A673 (cell line): ENCODE data around the gene GIMAP1. TPM values are rescaled to one million over a fixed set of nuclear protein-coding genes. Genes with fewer than 3 reads are reported as not detected.
"Not testable (repeated sequence)": the region's sequence is repeated elsewhere in the genome, so short reads cannot be mapped to it uniquely, and the experiment has no call there.

ENCODE experiments used
- BruUV-seq: library from RNA; stranded (reverse); fragments of 400-500 nt; replicated peaks from 2 replicates; lab custom pipeline; 2021; lab: Mats Ljungman, UMichigan
- CTCF ChIA-PET: fragments of 300-600 bp; sonication (Branson Sonifier 250); formaldehyde crosslinking; loops from one replicate; lab custom pipeline; 2022; ENCODE audit warnings: antibody characterized with exemption; lab: Charles Lee
- POLR2A ChIA-PET: fragments of 300-600 bp; sonication (Branson Sonifier 250); formaldehyde crosslinking; loops from one replicate; lab custom pipeline; 2022; ENCODE audit warnings: antibody characterized with exemption; ENCODE audit not compliant: low non-redundant PET; lab: Charles Lee
- DNase-seq: peaks from one replicate; pipeline ENCODE4 v3.0.0-alpha.2; 2015; ENCODE audit warnings: low spot score
- H3K27ac ChIP-seq: fragments of 200-600 bp; sonication (generic); 2 replicates; pipeline ENCODE4 v1.5.1; 2016; ENCODE audit warnings: mixed run types, low read depth, mild to moderate bottlenecking, mixed read lengths, antibody characterized with exemption, low read length; ENCODE audit not compliant: poor library complexity, severe bottlenecking
- H3K27me3 ChIP-seq: fragments of 200-600 bp; sonication (generic); replicated peaks from 2 replicates; pipeline ENCODE4 v1.6.1; 2017; ENCODE audit warnings: mixed run types, low read depth, mild to moderate bottlenecking, mixed read lengths, antibody characterized with exemption, low read length; ENCODE audit not compliant: insufficient read depth, poor library complexity
- H3K36me3 ChIP-seq: fragments of 200-600 bp; sonication (generic); 2 replicates; pipeline ENCODE4 v1.6.1; 2016; ENCODE audit warnings: mixed run types, mild to moderate bottlenecking, mixed read lengths, antibody characterized with exemption, low read length; ENCODE audit not compliant: insufficient read depth, poor library complexity, severe bottlenecking
- H3K4me1 ChIP-seq: fragments of 200-600 bp; sonication (generic); 2 replicates; pipeline ENCODE4 v1.6.1; 2017; ENCODE audit warnings: mixed run types, mild to moderate bottlenecking, mixed read lengths, antibody characterized with exemption, low read length; ENCODE audit not compliant: insufficient read depth, poor library complexity, severe bottlenecking
- H3K4me3 ChIP-seq: fragments of 200-600 bp; sonication (generic); 2 replicates; pipeline ENCODE4 v1.5.1; 2016; ENCODE audit warnings: low read depth, mixed run types, mild to moderate bottlenecking, mixed read lengths, low read length; ENCODE audit not compliant: poor library complexity, severe bottlenecking
- H3K9me3 ChIP-seq: fragments of 200-600 bp; sonication (generic); 2 replicates; pipeline ENCODE4 v1.6.1; 2016; ENCODE audit warnings: mixed run types, low read depth, mild to moderate bottlenecking, mixed read lengths, antibody characterized with exemption, low read length; ENCODE audit not compliant: poor library complexity, severe bottlenecking
- CTCF ChIP-seq: fragments of 300-800, 200-600 bp; sonication (generic); conservative IDR thresholded peaks from 2 replicates; pipeline ENCODE4 v1.5.1; 2017; ENCODE audit warnings: low read depth, mild to moderate bottlenecking, antibody characterized with exemption, low read length, moderate library complexity, mixed read lengths
- EZH2 ChIP-seq: fragments of 200-600 bp; sonication (generic); IDR thresholded peaks from 2 replicates; pipeline ENCODE4 v1.6.1; 2017; ENCODE audit warnings: borderline replicate concordance, low read depth, mild to moderate bottlenecking, mixed read lengths, antibody characterized with exemption, low read length; ENCODE audit not compliant: poor library complexity, severe bottlenecking
- intact Hi-C: fragments of 100-400 bp; cut with micrococcal nuclease; formaldehyde crosslinking; loops from one replicate; pipeline ENCODE4 v1.10.0; 2022; ENCODE audit not compliant: unreplicated experiment
- total RNA-seq: library from RNA; stranded (reverse); gene quantifications from 2 replicates; pipeline ENCODE4 v1.2.3, GENCODE V29; 2021

The GIMAP1 gene
- total RNA-seq, 1 experiment from 2014 or later, result not detected

- BruUV-seq, result no TSS peak
- no peak for DNase-seq
- TF ChIP-seq CTCF, result no peak
- TF ChIP-seq EZH2, result no peak
- Histone ChIP-seq H3K27ac (no peak overlapping the region), H3K9me3 (no peaks in the 10 kb centered on the region), H3K36me3 (no peaks in the 10 kb centered on the region), H3K27me3 (no peaks in the 10 kb centered on the region), H3K4me3 (no peak overlapping the region), H3K4me1 (no peaks in the 10 kb centered on the region)
- CTCF ChIA-PET, result no interaction called here
- intact Hi-C loops, result no loop called here
- POLR2A ChIA-PET, result no interaction called here
Measured at GRCh38 chr7:150675714-150676113, 40.7 kb upstream of the GIMAP1 start.

- CTCF ChIA-PET, DNase-seq, intact Hi-C loops, BruUV-seq, H3K4me1 ChIP-seq, H3K4me3 ChIP-seq, H3K36me3 ChIP-seq, POLR2A ChIA-PET, H3K27ac ChIP-seq, H3K9me3 ChIP-seq, H3K27me3 ChIP-seq: not testable (repeated sequence)
Measured at GRCh38 chr7:150676276-150676675, 40.1 kb upstream of the GIMAP1 start.

GRCh38 chr7:150676854-150677253, 39.6 kb upstream of the GIMAP1 start:
- H3K9me3 ChIP-seq, BruUV-seq, H3K36me3 ChIP-seq, H3K27ac ChIP-seq, H3K4me3 ChIP-seq, DNase-seq, POLR2A ChIA-PET, CTCF ChIA-PET, H3K27me3 ChIP-seq, H3K4me1 ChIP-seq, intact Hi-C loops: not testable (repeated sequence)

DNA sequence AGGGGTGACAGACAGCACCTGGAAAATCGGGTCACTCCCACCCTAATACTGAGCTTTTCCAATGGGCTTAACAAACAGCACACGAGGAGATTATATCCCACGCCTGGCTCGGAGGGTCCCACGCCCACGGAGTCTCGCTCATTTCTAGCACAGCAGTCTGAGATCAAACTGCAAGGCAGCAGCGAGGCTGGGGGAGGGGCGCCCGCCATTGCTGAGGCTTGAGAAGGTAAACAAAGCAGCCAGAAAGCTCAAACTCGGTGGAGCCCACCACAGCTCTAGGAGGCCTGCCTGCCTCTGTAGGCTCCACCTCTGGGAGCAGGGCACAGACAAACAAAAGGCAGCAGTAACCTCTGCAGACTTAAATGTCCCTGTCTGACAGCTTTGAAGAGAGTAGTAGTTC, 37.8 kb upstream of the GIMAP1 start:
- intact Hi-C loops, H3K4me3 ChIP-seq, H3K27me3 ChIP-seq, CTCF ChIA-PET, H3K36me3 ChIP-seq, H3K27ac ChIP-seq, H3K4me1 ChIP-seq, BruUV-seq, POLR2A ChIA-PET, DNase-seq, H3K9me3 ChIP-seq: not testable (repeated sequence)

GRCh38 chr7:150680364-150680763, 36.0 kb upstream of the GIMAP1 start:
- H3K4me1 ChIP-seq, CTCF ChIA-PET, H3K4me3 ChIP-seq, H3K9me3 ChIP-seq, H3K27ac ChIP-seq, DNase-seq, H3K36me3 ChIP-seq, BruUV-seq, H3K27me3 ChIP-seq, intact Hi-C loops: not testable (repeated sequence)
- POLR2A ChIA-PET, result interaction anchor here (0.6 kb wide), 1 partner anchor 475 kb away, joined by 3 read pairs; no protein-coding TSS in a partner anchor
